HUES48 (cell line): ENCODE measurements around the gene DDX25.
"Not testable (repeated sequence)": the region's sequence is repeated elsewhere in the genome, so short reads cannot be mapped to it uniquely, and the experiment has no call there.

Source experiments
- H3K27ac ChIP-seq: one replicate; pipeline ENCODE4 v1.7.0; 2013; ENCODE audit warnings: low read depth, low read length, inconsistent platforms
- H3K27me3 ChIP-seq: 2 replicates; pipeline ENCODE4 v1.6.1; 2013; ENCODE audit warnings: mild to moderate bottlenecking, low read length; ENCODE audit not compliant: control insufficient read depth, insufficient read depth
- H3K36me3 ChIP-seq: 2 replicates; pipeline ENCODE4 v1.6.1; 2013; ENCODE audit warnings: low read length; ENCODE audit not compliant: control insufficient read depth, insufficient read depth
- H3K4me1 ChIP-seq: 2 replicates; pipeline ENCODE4 v1.6.1; 2013; ENCODE audit warnings: mild to moderate bottlenecking, low read length; ENCODE audit not compliant: control insufficient read depth, insufficient read depth
- H3K4me3 ChIP-seq: 2 replicates; pipeline ENCODE4 v1.5.1; 2013; ENCODE audit warnings: mild to moderate bottlenecking, low read depth, low read length
- H3K9ac ChIP-seq: 2 replicates; pipeline ENCODE4 v1.6.1; 2013; ENCODE audit warnings: mild to moderate bottlenecking, low read depth, low read length, moderate library complexity
- H3K9me3 ChIP-seq: 2 replicates; pipeline ENCODE4 v1.6.1; 2013; ENCODE audit warnings: low read length; ENCODE audit not compliant: control insufficient read depth, insufficient read depth

DDX25 gene

GRCh38 chr11:125910226-125910849 is 6.0 kb downstream of the DDX25 start:
- H3K9me3 ChIP-seq = no peaks in the 10 kb centered on the region
- H3K4me3 ChIP-seq = no peak overlapping the region
- peaks cover 22% of the 10 kb centered on the region; the same call in 1 of the 2 replicates for H3K36me3 ChIP-seq
- no peak overlapping the region for H3K9ac ChIP-seq
- no peaks in the 10 kb centered on the region for H3K4me1 ChIP-seq
- H3K27ac ChIP-seq = no peak overlapping the region
- H3K27me3 ChIP-seq = peaks cover 9% of the 10 kb centered on the region

- H3K27ac ChIP-seq, H3K4me3 ChIP-seq, H3K27me3 ChIP-seq, H3K4me1 ChIP-seq, H3K9ac ChIP-seq, H3K9me3 ChIP-seq: not testable (repeated sequence)
- 0 out of 2 replicates have a peak, but pooled peaks cover 11% of the 10 kb centered on the region for H3K36me3 ChIP-seq
These were observed 10.3 kb downstream of the DDX25 start for GRCh38 chr11:125914601-125915000.

GRCh38 chr11:125916683-125917347 is 12.5 kb downstream of the DDX25 start:
- Histone ChIP-seq H3K9ac (no peak overlapping the region), H3K27ac (no peak overlapping the region), H3K9me3 (no peaks in the 10 kb centered on the region), H3K4me1 (no peaks in the 10 kb centered on the region), H3K27me3 (no peaks in the 10 kb centered on the region), H3K36me3 (0 out of 2 replicates have a peak, but pooled peaks cover 2% of the 10 kb centered on the region), H3K4me3 (no peak overlapping the region)

- Histone ChIP-seq H3K36me3 (no peaks in the 10 kb centered on the region), H3K9ac (no peak overlapping the region), H3K27me3 (no peaks in the 10 kb centered on the region), H3K4me1 (no peaks in the 10 kb centered on the region), H3K4me3 (no peak overlapping the region), H3K9me3 (no peaks in the 10 kb centered on the region), H3K27ac (no peak overlapping the region)
These were observed 14.0 kb downstream of the DDX25 start for GRCh38 chr11:125918140-125918840.

GRCh38 chr11:125921042-125921441 is 16.7 kb downstream of the DDX25 start:
- Histone ChIP-seq H3K4me1 (peaks cover 2% of the 10 kb centered on the region; the same call in 1 of the 2 replicates), H3K9ac (no peak overlapping the region), H3K36me3 (no peaks in the 10 kb centered on the region)

GRCh38 chr11:125922156-125922555 is 17.8 kb downstream of the DDX25 start:
- Histone ChIP-seq H3K36me3 (no peaks in the 10 kb centered on the region), H3K9ac (no peak overlapping the region)

More at GRCh38 chr11:125921042-125921441, 16.7 kb downstream of the DDX25 start:
- H3K9me3 ChIP-seq = no peaks in the 10 kb centered on the region
- no peak overlapping the region for H3K4me3 ChIP-seq
- H3K27ac ChIP-seq = no peak overlapping the region
- no peaks in the 10 kb centered on the region for H3K27me3 ChIP-seq

GRCh38 chr11:125923012-125923579 is 18.8 kb downstream of the DDX25 start:
- H3K4me1 ChIP-seq = peaks cover 2% of the 10 kb centered on the region; the same call in 1 of the 2 replicates
- no peak overlapping the region for H3K9ac ChIP-seq
- H3K27ac ChIP-seq = no peak overlapping the region
- H3K36me3 ChIP-seq = no peaks in the 10 kb centered on the region
- no peak overlapping the region for H3K4me3 ChIP-seq
- no peaks in the 10 kb centered on the region for H3K9me3 ChIP-seq
- H3K27me3 ChIP-seq = no peaks in the 10 kb centered on the region

More at GRCh38 chr11:125922156-125922555, 17.8 kb downstream of the DDX25 start:
- Histone ChIP-seq H3K27ac (no peak overlapping the region), H3K27me3 (no peaks in the 10 kb centered on the region), H3K4me1 (peaks cover 2% of the 10 kb centered on the region; the same call in 1 of the 2 replicates), H3K4me3 (no peak overlapping the region), H3K9me3 (no peaks in the 10 kb centered on the region)

GRCh38 chr11:125923633-125924032 is 19.3 kb downstream of the DDX25 start:
- Histone ChIP-seq H3K4me1 (peaks cover 2% of the 10 kb centered on the region; the same call in 1 of the 2 replicates), H3K9ac (no peak overlapping the region), H3K4me3 (no peak overlapping the region), H3K36me3 (no peaks in the 10 kb centered on the region), H3K27ac (no peak overlapping the region), H3K9me3 (no peaks in the 10 kb centered on the region), H3K27me3 (no peaks in the 10 kb centered on the region)

- no peak overlapping the region for H3K4me3 ChIP-seq
- no peaks in the 10 kb centered on the region for H3K9me3 ChIP-seq
- no peak overlapping the region for H3K27ac ChIP-seq
- no peak overlapping the region for H3K9ac ChIP-seq
- no peaks in the 10 kb centered on the region for H3K27me3 ChIP-seq
- H3K36me3 ChIP-seq = no peaks in the 10 kb centered on the region
- H3K4me1 ChIP-seq = peaks cover 2% of the 10 kb centered on the region; the same call in 1 of the 2 replicates
These were observed 20.2 kb downstream of the DDX25 start for GRCh38 chr11:125924384-125925007.

GRCh38 chr11:125925247-125925740 is 21.0 kb downstream of the DDX25 start:
- Histone ChIP-seq H3K9me3 (no peaks in the 10 kb centered on the region), H3K36me3 (no peaks in the 10 kb centered on the region), H3K27ac (no peak overlapping the region), H3K27me3 (no peaks in the 10 kb centered on the region), H3K4me1 (peaks cover 2% of the 10 kb centered on the region; the same call in 1 of the 2 replicates), H3K9ac (no peak overlapping the region), H3K4me3 (no peak overlapping the region)
